Prostate gland (tissue), 2 donors: Measurements from ENCODE around the gene CEBPE.

Source experiments
- CTCF ChIP-seq, 4 experiments: fragments of 200-600 bp in 2 of 4; fragments of 450-650 bp in 2 of 4; sonication (generic) in 2 of 4; IDR thresholded peaks; 1 replicate in 3 of 4; 2 replicates in 1 of 4; pipeline ENCODE4 v1.5.1; 2016 to 2019; ENCODE audit warnings: antibody characterized with exemption in 4 of 4, mild to moderate bottlenecking in 2 of 4, moderate library complexity in 2 of 4
- POLR2A ChIP-seq: fragments of 450-650 bp; IDR thresholded peaks from one replicate; pipeline ENCODE4 v1.6.1; 2016; ENCODE audit warnings: antibody characterized with exemption, mild to moderate bottlenecking
- POLR2AphosphoS5 ChIP-seq: sonication (generic); formaldehyde crosslinking; IDR thresholded peaks from one replicate; pipeline ENCODE4 v1.6.1; 2017; ENCODE audit warnings: antibody characterized with exemption

GRCh38 chr14:23124337-23124954 is 5.4 kb upstream of the CEBPE start:
- no peak for TF ChIP-seq CTCF (IDR thresholded peaks at IDR 0.05)
- TF ChIP-seq POLR2A = no peak
- TF ChIP-seq POLR2AphosphoS5 = no peak
